ENCODE data around the gene IL20RB. TPM values are rescaled to one million over a fixed set of nuclear protein-coding genes. Genes with fewer than 3 reads are reported as not detected.

IL20RB gene
- total RNA-seq, 1 donor from 2014 or later, result 0.52 TPM

DNA sequence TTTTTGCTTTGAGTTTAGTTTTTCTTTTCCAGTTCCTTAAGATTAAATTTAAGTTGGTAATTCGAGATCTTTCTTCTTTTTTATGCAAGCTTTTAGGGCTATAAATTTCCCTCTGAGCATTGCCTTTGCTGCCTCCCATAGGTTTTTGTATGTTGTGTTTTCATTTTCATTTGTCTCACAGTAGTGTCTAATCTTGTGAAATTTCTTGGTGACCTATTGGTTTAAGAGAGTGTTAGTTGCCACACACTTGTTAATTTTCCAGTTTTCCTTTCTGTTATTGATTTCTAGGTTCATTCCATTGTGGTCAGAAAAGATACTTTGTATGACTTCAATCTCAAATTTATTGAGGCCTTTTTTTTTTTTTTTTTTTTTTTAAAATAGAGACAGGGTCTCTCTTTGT lies 18.3 kb upstream of the IL20RB start:
- Histone ChIP-seq H3K27me3 (ENCODE audit: control insufficient read depth in 3 of 3, insufficient read depth in 3 of 3, low read length in 3 of 3) (no peaks in the 10 kb centered on the region), H3K36me3 (ENCODE audit: control insufficient read depth in 3 of 3, insufficient read depth in 3 of 3, low read length in 3 of 3) (peaks cover 0 to 7% (median 0%) of the 10 kb centered on the region in 3 donors), H3K27ac (ENCODE audit: low read depth, low read length) (no peak overlapping the region), H3K9ac (ENCODE audit: low read depth in 1 of 3, low read length in 3 of 3) (peak overlapping the region in 1 of 3 donors; percentile 2), H3K4me1 (ENCODE audit: control insufficient read depth in 3 of 3, insufficient read depth in 3 of 3, low read length in 3 of 3) (peaks cover 0 to 16% (median 7%) of the 10 kb centered on the region in 3 donors), H3K4me3 (ENCODE audit: low read length in 3 of 3) (no peak overlapping the region), H3K9me3 (ENCODE audit: control insufficient read depth in 3 of 3, low read length in 3 of 3) (no peaks in the 10 kb centered on the region)

DNA sequence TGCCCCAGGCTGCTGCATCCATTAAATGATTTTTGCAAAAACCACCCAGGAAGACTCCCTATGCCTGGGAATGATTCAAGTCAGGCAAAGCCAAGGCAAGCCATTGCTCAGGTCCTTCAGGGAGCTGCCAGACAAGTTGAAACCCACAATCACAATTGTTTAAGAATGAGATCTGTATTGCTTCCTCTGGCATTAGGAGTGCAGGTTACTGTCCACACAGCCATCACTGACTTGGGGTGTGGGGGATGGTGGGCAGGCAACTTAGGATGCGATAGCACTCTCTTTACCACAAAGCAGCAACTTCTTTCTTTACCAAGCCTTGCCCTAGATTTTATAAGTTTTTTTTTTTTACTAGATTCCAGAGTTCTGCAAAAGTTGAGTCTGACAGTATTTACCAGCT lies 15.0 kb upstream of the IL20RB start:
- no peaks in the 10 kb centered on the region for H3K27me3 ChIP-seq (ENCODE audit: control insufficient read depth in 3 of 3, insufficient read depth in 3 of 3, low read length in 3 of 3)
- no peak overlapping the region for H3K9ac ChIP-seq (ENCODE audit: low read depth in 1 of 3, low read length in 3 of 3)
- peaks cover 5 to 7% (median 7%) of the 10 kb centered on the region in 3 donors for H3K36me3 ChIP-seq (ENCODE audit: control insufficient read depth in 3 of 3, insufficient read depth in 3 of 3, low read length in 3 of 3)
- no peak overlapping the region for H3K4me3 ChIP-seq (ENCODE audit: low read length in 3 of 3)
- H3K27ac ChIP-seq (ENCODE audit: low read depth, low read length), result no peak overlapping the region
- H3K9me3 ChIP-seq (ENCODE audit: control insufficient read depth in 3 of 3, low read length in 3 of 3), result no peaks in the 10 kb centered on the region
- peaks cover 0 to 17% (median 7%) of the 10 kb centered on the region in 3 donors for H3K4me1 ChIP-seq (ENCODE audit: control insufficient read depth in 3 of 3, insufficient read depth in 3 of 3, low read length in 3 of 3)

DNA sequence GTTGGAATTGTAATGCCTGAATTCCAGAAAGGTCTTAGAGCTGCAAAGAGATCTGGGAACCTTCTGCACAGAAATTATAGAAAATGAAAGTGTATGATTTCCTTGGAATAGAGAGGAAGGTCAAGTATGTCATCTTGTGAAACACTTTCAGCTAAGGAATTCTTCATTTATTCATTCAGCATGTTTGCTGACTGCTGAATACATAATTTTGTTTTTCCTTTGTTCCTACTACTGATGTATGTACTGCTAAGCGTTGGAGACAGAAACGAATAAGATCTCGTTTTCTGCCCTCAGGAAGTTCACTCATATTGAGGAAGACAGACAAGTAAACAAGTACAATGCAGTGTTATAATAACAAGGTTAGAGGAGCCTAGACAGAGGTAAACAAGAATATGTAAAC lies 14.3 kb upstream of the IL20RB start:
- Histone ChIP-seq H3K36me3 (ENCODE audit: control insufficient read depth in 3 of 3, insufficient read depth in 3 of 3, low read length in 3 of 3) (peaks cover 5 to 7% (median 7%) of the 10 kb centered on the region in 3 donors), H3K9ac (ENCODE audit: low read depth in 1 of 3, low read length in 3 of 3) (no peak overlapping the region), H3K4me3 (ENCODE audit: low read length in 3 of 3) (no peak overlapping the region), H3K9me3 (ENCODE audit: control insufficient read depth in 3 of 3, low read length in 3 of 3) (no peaks in the 10 kb centered on the region), H3K27me3 (ENCODE audit: control insufficient read depth in 3 of 3, insufficient read depth in 3 of 3, low read length in 3 of 3) (no peaks in the 10 kb centered on the region), H3K27ac (ENCODE audit: low read depth, low read length) (no peak overlapping the region), H3K4me1 (ENCODE audit: control insufficient read depth in 3 of 3, insufficient read depth in 3 of 3, low read length in 3 of 3) (peaks cover 0 to 15% (median 7%) of the 10 kb centered on the region in 3 donors)

DNA sequence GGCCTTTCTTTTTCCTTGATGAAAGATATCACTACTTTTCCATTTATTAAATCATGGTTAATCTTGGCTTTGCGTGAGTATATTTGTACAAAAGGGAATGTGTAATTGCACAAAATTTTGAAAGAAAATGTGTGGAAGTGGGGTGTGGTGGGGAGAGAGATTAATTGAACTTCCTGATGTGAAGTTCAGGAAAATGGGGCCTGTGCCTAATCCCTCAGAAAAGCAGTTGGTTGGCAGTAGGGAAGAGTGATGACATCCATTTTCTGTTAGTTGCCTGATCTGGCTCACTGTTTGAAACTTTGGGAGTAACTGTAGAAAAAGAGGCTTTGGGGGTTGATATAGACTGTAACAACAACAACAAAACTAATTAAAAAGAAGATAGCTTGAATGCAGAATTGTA lies 10.8 kb upstream of the IL20RB start:
- Histone ChIP-seq H3K4me1 (ENCODE audit: control insufficient read depth in 3 of 3, insufficient read depth in 3 of 3, low read length in 3 of 3) (peaks cover 0 to 9% (median 7%) of the 10 kb centered on the region in 3 donors), H3K9ac (ENCODE audit: low read depth in 1 of 3, low read length in 3 of 3) (no peak overlapping the region), H3K27ac (ENCODE audit: low read depth, low read length) (no peak overlapping the region), H3K27me3 (ENCODE audit: control insufficient read depth in 3 of 3, insufficient read depth in 3 of 3, low read length in 3 of 3) (no peaks in the 10 kb centered on the region), H3K9me3 (ENCODE audit: control insufficient read depth in 3 of 3, low read length in 3 of 3) (no peaks in the 10 kb centered on the region), H3K4me3 (ENCODE audit: low read length in 3 of 3) (no peak overlapping the region), H3K36me3 (ENCODE audit: control insufficient read depth in 3 of 3, insufficient read depth in 3 of 3, low read length in 3 of 3) (peaks cover 5 to 7% (median 7%) of the 10 kb centered on the region in 3 donors)

DNA sequence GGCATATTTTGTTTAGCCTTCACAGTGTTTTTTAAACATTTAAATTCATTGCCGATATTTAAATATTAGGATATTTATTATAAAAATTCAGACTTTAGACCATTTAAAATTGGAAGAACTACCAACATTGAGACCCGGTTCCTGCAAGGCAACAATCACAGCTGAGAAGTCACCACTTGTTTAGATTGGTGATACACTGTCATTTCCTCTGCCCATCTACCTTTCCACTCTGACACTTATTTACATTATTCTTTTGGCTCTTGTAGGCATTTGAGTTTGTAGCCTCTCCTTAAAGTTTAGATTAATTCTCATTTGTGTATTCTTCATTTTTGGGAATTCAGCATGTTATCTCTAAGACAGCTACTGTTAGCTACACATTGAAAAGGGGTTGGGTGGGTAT lies 10.3 kb upstream of the IL20RB start:
- H3K27ac ChIP-seq (ENCODE audit: low read depth, low read length), result no peak overlapping the region
- H3K36me3 ChIP-seq (ENCODE audit: control insufficient read depth in 3 of 3, insufficient read depth in 3 of 3, low read length in 3 of 3), result peaks cover 5 to 7% (median 7%) of the 10 kb centered on the region in 3 donors
- no peak overlapping the region for H3K4me3 ChIP-seq (ENCODE audit: low read length in 3 of 3)
- H3K27me3 ChIP-seq (ENCODE audit: control insufficient read depth in 3 of 3, insufficient read depth in 3 of 3, low read length in 3 of 3), result no peaks in the 10 kb centered on the region
- no peaks in the 10 kb centered on the region for H3K9me3 ChIP-seq (ENCODE audit: control insufficient read depth in 3 of 3, low read length in 3 of 3)
- peaks cover 0 to 6% (median 4%) of the 10 kb centered on the region in 3 donors for H3K4me1 ChIP-seq (ENCODE audit: control insufficient read depth in 3 of 3, insufficient read depth in 3 of 3, low read length in 3 of 3)
- H3K9ac ChIP-seq (ENCODE audit: low read depth in 1 of 3, low read length in 3 of 3), result no peak overlapping the region

DNA sequence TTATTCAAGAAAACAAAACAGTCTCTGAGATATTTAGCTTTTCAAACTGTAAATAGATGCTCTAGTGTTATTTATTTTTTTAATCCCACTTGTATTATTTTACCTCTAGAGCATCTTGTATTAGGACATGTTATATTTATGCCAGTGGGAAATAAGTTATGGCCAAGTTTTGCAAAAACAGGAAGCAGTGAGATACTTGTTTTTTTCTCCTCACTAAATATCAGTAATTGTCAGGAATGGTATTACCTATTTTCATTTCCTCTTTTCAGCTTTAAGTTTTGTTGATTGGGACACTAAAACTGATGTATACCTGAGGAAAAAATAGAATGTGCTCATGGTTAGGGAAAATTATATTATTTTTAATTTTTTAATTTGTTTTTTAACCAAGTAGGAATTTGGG lies 8.6 kb upstream of the IL20RB start:
- Histone ChIP-seq H3K27ac (ENCODE audit: low read depth, low read length) (no peak overlapping the region), H3K4me1 (ENCODE audit: control insufficient read depth in 3 of 3, insufficient read depth in 3 of 3, low read length in 3 of 3) (peaks cover 0 to 2% (median 0%) of the 10 kb centered on the region in 3 donors), H3K36me3 (ENCODE audit: control insufficient read depth in 3 of 3, insufficient read depth in 3 of 3, low read length in 3 of 3) (peaks cover 5 to 7% (median 7%) of the 10 kb centered on the region in 3 donors)

DNA sequence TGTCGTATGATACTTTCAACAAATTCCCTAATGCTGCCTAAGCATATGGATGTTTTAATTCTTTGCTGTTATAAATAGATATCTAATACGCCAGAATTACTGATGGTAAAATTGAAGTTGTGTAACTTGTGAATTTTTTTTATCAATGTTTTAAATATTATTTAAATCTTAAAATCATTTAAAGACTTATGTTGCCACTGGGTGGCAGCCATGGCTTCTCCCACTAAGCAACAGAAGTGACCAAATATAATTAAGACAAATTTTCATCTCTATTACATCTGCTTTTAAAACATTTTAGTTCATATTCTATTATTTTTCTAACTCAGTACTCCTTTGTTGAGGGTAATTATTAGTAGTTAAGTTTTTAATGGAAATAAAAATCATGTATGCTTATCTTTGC lies 8.1 kb upstream of the IL20RB start:
- H3K9ac ChIP-seq (ENCODE audit: low read depth in 1 of 3, low read length in 3 of 3), result no peak overlapping the region
- H3K9me3 ChIP-seq (ENCODE audit: control insufficient read depth in 3 of 3, low read length in 3 of 3), result no peaks in the 10 kb centered on the region
- no peak overlapping the region for H3K27ac ChIP-seq (ENCODE audit: low read depth, low read length)
- peaks cover 0 to 2% (median 0%) of the 10 kb centered on the region in 3 donors for H3K4me1 ChIP-seq (ENCODE audit: control insufficient read depth in 3 of 3, insufficient read depth in 3 of 3, low read length in 3 of 3)
- no peak overlapping the region for H3K4me3 ChIP-seq (ENCODE audit: low read length in 3 of 3)
- peaks cover 5 to 7% (median 7%) of the 10 kb centered on the region in 3 donors for H3K36me3 ChIP-seq (ENCODE audit: control insufficient read depth in 3 of 3, insufficient read depth in 3 of 3, low read length in 3 of 3)
- no peaks in the 10 kb centered on the region for H3K27me3 ChIP-seq (ENCODE audit: control insufficient read depth in 3 of 3, insufficient read depth in 3 of 3, low read length in 3 of 3)

More for the DNA sequence above, 8.6 kb upstream of the IL20RB start:
- H3K4me3 ChIP-seq (ENCODE audit: low read length in 3 of 3), result no peak overlapping the region
- no peak overlapping the region for H3K9ac ChIP-seq (ENCODE audit: low read depth in 1 of 3, low read length in 3 of 3)
- no peaks in the 10 kb centered on the region for H3K9me3 ChIP-seq (ENCODE audit: control insufficient read depth in 3 of 3, low read length in 3 of 3)
- no peaks in the 10 kb centered on the region for H3K27me3 ChIP-seq (ENCODE audit: control insufficient read depth in 3 of 3, insufficient read depth in 3 of 3, low read length in 3 of 3)

DNA sequence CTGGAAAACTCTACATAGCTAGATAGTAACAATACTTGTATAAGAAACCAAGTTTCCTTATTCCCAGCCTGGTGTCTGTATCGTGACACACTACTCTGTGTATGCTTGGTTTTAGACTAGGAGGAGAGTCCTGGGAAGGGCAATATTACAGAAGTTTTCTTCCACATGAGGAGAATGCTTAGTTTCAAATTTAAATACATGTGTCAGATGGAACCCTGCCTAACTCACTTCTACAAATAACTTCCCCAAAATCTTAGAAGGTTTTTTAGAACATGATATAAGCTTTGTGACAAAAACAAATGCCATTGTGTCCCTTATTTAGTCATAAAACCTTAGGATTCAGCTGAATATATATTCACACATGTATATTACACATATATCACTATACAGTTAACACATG lies 7.2 kb upstream of the IL20RB start:
- Histone ChIP-seq H3K9ac (ENCODE audit: low read depth in 1 of 3, low read length in 3 of 3) (no peak overlapping the region), H3K27ac (ENCODE audit: low read depth, low read length) (no peak overlapping the region), H3K4me1 (ENCODE audit: control insufficient read depth in 3 of 3, insufficient read depth in 3 of 3, low read length in 3 of 3) (peaks cover 0 to 2% (median under 1%) of the 10 kb centered on the region in 3 donors), H3K9me3 (ENCODE audit: control insufficient read depth in 3 of 3, low read length in 3 of 3) (no peaks in the 10 kb centered on the region), H3K4me3 (ENCODE audit: low read length in 3 of 3) (no peak overlapping the region), H3K36me3 (ENCODE audit: control insufficient read depth in 3 of 3, insufficient read depth in 3 of 3, low read length in 3 of 3) (peaks cover 5% of the 10 kb centered on the region in 3 donors), H3K27me3 (ENCODE audit: control insufficient read depth in 3 of 3, insufficient read depth in 3 of 3, low read length in 3 of 3) (no peaks in the 10 kb centered on the region)

DNA sequence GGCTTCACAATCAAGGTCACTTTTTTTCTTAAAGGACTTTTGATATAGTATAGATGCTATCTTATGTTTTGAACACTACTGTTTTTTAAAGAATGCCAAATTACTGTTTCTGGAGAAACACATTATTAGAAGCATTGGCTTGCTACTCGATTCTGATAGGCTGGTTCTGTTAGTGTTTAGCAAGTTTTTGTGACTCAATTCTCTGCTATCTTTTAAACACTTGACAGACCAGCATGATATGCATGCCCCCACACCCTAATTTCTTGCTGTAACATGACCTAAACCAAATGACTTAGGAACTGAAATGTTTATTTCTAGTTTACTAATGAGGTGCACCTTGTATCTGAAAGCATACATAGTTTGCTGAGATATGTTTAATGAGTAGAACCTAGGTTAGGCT lies 5.5 kb upstream of the IL20RB start:
- H3K9me3 ChIP-seq (ENCODE audit: control insufficient read depth in 3 of 3, low read length in 3 of 3), result no peaks in the 10 kb centered on the region
- H3K27me3 ChIP-seq (ENCODE audit: control insufficient read depth in 3 of 3, insufficient read depth in 3 of 3, low read length in 3 of 3), result no peaks in the 10 kb centered on the region
- H3K4me1 ChIP-seq (ENCODE audit: control insufficient read depth in 3 of 3, insufficient read depth in 3 of 3, low read length in 3 of 3), result peaks cover 0 to 3% (median 0%) of the 10 kb centered on the region in 3 donors
- no peak overlapping the region for H3K4me3 ChIP-seq (ENCODE audit: low read length in 3 of 3)
- H3K27ac ChIP-seq (ENCODE audit: low read depth, low read length), result no peak overlapping the region
- H3K9ac ChIP-seq (ENCODE audit: low read depth in 1 of 3, low read length in 3 of 3), result no peak overlapping the region
- H3K36me3 ChIP-seq (ENCODE audit: control insufficient read depth in 3 of 3, insufficient read depth in 3 of 3, low read length in 3 of 3), result no peaks in the 10 kb centered on the region

DNA sequence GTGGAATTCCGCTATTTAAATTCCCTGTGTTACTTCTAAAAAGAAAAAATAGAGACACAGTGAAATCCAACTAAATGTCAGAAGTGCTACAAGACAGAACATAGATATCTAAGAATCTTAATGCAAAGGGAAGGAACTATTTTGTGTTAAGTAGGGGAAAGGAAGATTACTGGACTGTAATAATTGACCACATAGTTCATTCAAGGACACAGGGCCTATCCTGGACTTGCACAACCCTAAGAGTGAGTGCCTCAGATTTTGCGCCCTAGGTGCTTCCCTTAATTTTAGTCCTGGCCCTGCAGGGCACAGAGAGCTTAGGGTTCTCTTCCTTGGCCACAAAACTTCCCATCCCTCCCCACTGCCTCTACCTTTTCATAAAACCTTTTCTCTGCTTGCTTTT lies 3.5 kb upstream of the IL20RB start:
- no peaks in the 10 kb centered on the region for H3K36me3 ChIP-seq (ENCODE audit: control insufficient read depth in 3 of 3, insufficient read depth in 3 of 3, low read length in 3 of 3)
- H3K27me3 ChIP-seq (ENCODE audit: control insufficient read depth in 3 of 3, insufficient read depth in 3 of 3, low read length in 3 of 3), result no peaks in the 10 kb centered on the region
- no peak overlapping the region for H3K9ac ChIP-seq (ENCODE audit: low read depth in 1 of 3, low read length in 3 of 3)

More for the DNA sequence above, 3.5 kb upstream of the IL20RB start:
- H3K27ac ChIP-seq (ENCODE audit: low read depth, low read length), result no peak overlapping the region
- H3K9me3 ChIP-seq (ENCODE audit: control insufficient read depth in 3 of 3, low read length in 3 of 3), result no peaks in the 10 kb centered on the region
- peaks cover 0 to 3% (median 0%) of the 10 kb centered on the region in 3 donors for H3K4me1 ChIP-seq (ENCODE audit: control insufficient read depth in 3 of 3, insufficient read depth in 3 of 3, low read length in 3 of 3)
- no peak overlapping the region for H3K4me3 ChIP-seq (ENCODE audit: low read length in 3 of 3)
